A673 (cell line): ENCODE data around the gene DLG2. TPM values are rescaled to one million over a fixed set of nuclear protein-coding genes. Genes with fewer than 3 reads are reported as not detected.
A peak's percentile ranks its signal among the peaks of the same experiment; 100 is the strongest.

Experiments
- BruUV-seq: library from RNA; stranded (reverse); fragments of 400-500 nt; replicated peaks from 2 replicates; lab custom pipeline; 2021; lab: Mats Ljungman, UMichigan
- CTCF ChIA-PET: fragments of 300-600 bp; sonication (Branson Sonifier 250); formaldehyde crosslinking; loops from one replicate; lab custom pipeline; 2022; ENCODE audit warnings: antibody characterized with exemption; lab: Charles Lee
- POLR2A ChIA-PET: fragments of 300-600 bp; sonication (Branson Sonifier 250); formaldehyde crosslinking; loops from one replicate; lab custom pipeline; 2022; ENCODE audit warnings: antibody characterized with exemption; ENCODE audit not compliant: low non-redundant PET; lab: Charles Lee
- DNase-seq: peaks from one replicate; pipeline ENCODE4 v3.0.0-alpha.2; 2015; ENCODE audit warnings: low spot score
- H3K27ac ChIP-seq: fragments of 200-600 bp; sonication (generic); 2 replicates; pipeline ENCODE4 v1.5.1; 2016; ENCODE audit warnings: mixed run types, low read depth, mild to moderate bottlenecking, mixed read lengths, antibody characterized with exemption, low read length; ENCODE audit not compliant: poor library complexity, severe bottlenecking
- H3K27me3 ChIP-seq: fragments of 200-600 bp; sonication (generic); replicated peaks from 2 replicates; pipeline ENCODE4 v1.6.1; 2017; ENCODE audit warnings: mixed run types, low read depth, mild to moderate bottlenecking, mixed read lengths, antibody characterized with exemption, low read length; ENCODE audit not compliant: insufficient read depth, poor library complexity
- H3K36me3 ChIP-seq: fragments of 200-600 bp; sonication (generic); 2 replicates; pipeline ENCODE4 v1.6.1; 2016; ENCODE audit warnings: mixed run types, mild to moderate bottlenecking, mixed read lengths, antibody characterized with exemption, low read length; ENCODE audit not compliant: insufficient read depth, poor library complexity, severe bottlenecking
- H3K4me1 ChIP-seq: fragments of 200-600 bp; sonication (generic); 2 replicates; pipeline ENCODE4 v1.6.1; 2017; ENCODE audit warnings: mixed run types, mild to moderate bottlenecking, mixed read lengths, antibody characterized with exemption, low read length; ENCODE audit not compliant: insufficient read depth, poor library complexity, severe bottlenecking
- H3K4me3 ChIP-seq: fragments of 200-600 bp; sonication (generic); 2 replicates; pipeline ENCODE4 v1.5.1; 2016; ENCODE audit warnings: low read depth, mixed run types, mild to moderate bottlenecking, mixed read lengths, low read length; ENCODE audit not compliant: poor library complexity, severe bottlenecking
- H3K9me3 ChIP-seq: fragments of 200-600 bp; sonication (generic); 2 replicates; pipeline ENCODE4 v1.6.1; 2016; ENCODE audit warnings: mixed run types, low read depth, mild to moderate bottlenecking, mixed read lengths, antibody characterized with exemption, low read length; ENCODE audit not compliant: poor library complexity, severe bottlenecking
- CTCF ChIP-seq: fragments of 300-800, 200-600 bp; sonication (generic); conservative IDR thresholded peaks from 2 replicates; pipeline ENCODE4 v1.5.1; 2017; ENCODE audit warnings: low read depth, mild to moderate bottlenecking, antibody characterized with exemption, low read length, moderate library complexity, mixed read lengths
- EZH2 ChIP-seq: fragments of 200-600 bp; sonication (generic); IDR thresholded peaks from 2 replicates; pipeline ENCODE4 v1.6.1; 2017; ENCODE audit warnings: borderline replicate concordance, low read depth, mild to moderate bottlenecking, mixed read lengths, antibody characterized with exemption, low read length; ENCODE audit not compliant: poor library complexity, severe bottlenecking
- intact Hi-C: fragments of 100-400 bp; cut with micrococcal nuclease; formaldehyde crosslinking; loops from one replicate; pipeline ENCODE4 v1.10.0; 2022; ENCODE audit not compliant: unreplicated experiment
- total RNA-seq: library from RNA; stranded (reverse); gene quantifications from 2 replicates; pipeline ENCODE4 v1.2.3, GENCODE V29; 2021

Gene DLG2
- total RNA-seq, 1 experiment from 2014 or later: 277 TPM

- intact Hi-C loops: no loop called here
Measured at GRCh38 chr11:83826078-83826477, 1801.1 kb downstream of the DLG2 start.

GRCh38 chr11:83823461-83824025 is 1803.6 kb downstream of the DLG2 start:
- Histone ChIP-seq H3K4me3 (no peak overlapping the region), H3K27ac (no peak overlapping the region), H3K36me3 (no peaks in the 10 kb centered on the region), H3K27me3 (no peaks in the 10 kb centered on the region), H3K4me1 (peaks cover 31% of the 10 kb centered on the region), H3K9me3 (no peaks in the 10 kb centered on the region)
- no TSS peak for BruUV-seq
- intact Hi-C loops: no loop called here
- no peak for TF ChIP-seq CTCF
- no peak for TF ChIP-seq EZH2
- ChIA-PET POLR2A (no interaction called here), CTCF (interaction anchor here (1.1 kb wide), 1 partner anchor 956 kb away, joined by 3 read pairs; no protein-coding TSS in a partner anchor)
- DNase-seq: peak; percentile 70

More at GRCh38 chr11:83826078-83826477, 1801.1 kb downstream of the DLG2 start:
- no peaks in the 10 kb centered on the region for H3K27me3 ChIP-seq
- no peak for TF ChIP-seq EZH2
- TF ChIP-seq CTCF: no peak
- H3K4me1 ChIP-seq: peaks cover 26% of the 10 kb centered on the region
- no peak overlapping the region for H3K4me3 ChIP-seq
- H3K9me3 ChIP-seq: no peaks in the 10 kb centered on the region
- BruUV-seq: no TSS peak
- H3K27ac ChIP-seq: no peak overlapping the region
- peak; percentile 83 for DNase-seq
- ChIA-PET POLR2A (no interaction called here), CTCF (interaction anchor here (0.6 kb wide), 2 partner anchors 25 to 1108 kb away, joined by 3 to 5 read pairs; no protein-coding TSS in a partner anchor)
- H3K36me3 ChIP-seq: no peaks in the 10 kb centered on the region

- no TSS peak for BruUV-seq
- Histone ChIP-seq H3K36me3 (no peaks in the 10 kb centered on the region), H3K9me3 (no peaks in the 10 kb centered on the region), H3K27ac (peak overlapping the region; percentile 39), H3K4me1 (peaks cover 38% of the 10 kb centered on the region), H3K4me3 (no peak overlapping the region), H3K27me3 (no peaks in the 10 kb centered on the region)
- TF ChIP-seq EZH2 (no peak), CTCF (peak; percentile 87)
- intact Hi-C loops: loop anchor here (1.0 to 10.0 kb wide), 8 partner anchors 275 to 1101 kb away; partner anchors contain the start of genes ANKRD42 and CCDC90B
- ChIA-PET CTCF (interaction anchor here (0.5 to 1.4 kb wide), 9 partner anchors 72 to 1086 kb away, joined by 3 to 10 read pairs (median 4); no protein-coding TSS in a partner anchor), POLR2A (interaction anchor here (0.5 to 0.6 kb wide), 2 partner anchors 73 to 589 kb away, joined by 3 to 4 read pairs; no protein-coding TSS in a partner anchor)
- peak; percentile 90 for DNase-seq
Measured at GRCh38 chr11:83819931-83820549, 1807.1 kb downstream of the DLG2 start.
